Hepatocyte (in vitro differentiated cells): ENCODE results near the gene MARK3.

Experiments
- CTCF ChIP-seq: fragments of 200-600 bp; sonication (generic); IDR thresholded peaks from 2 replicates; pipeline ENCODE4 v1.5.1; 2016; ENCODE audit warnings: antibody characterized with exemption, mild to moderate bottlenecking; ENCODE audit not compliant: poor library complexity
- EZH2 ChIP-seq: fragments of 200-600 bp; sonication (generic); IDR thresholded peaks from 2 replicates; pipeline ENCODE4 v1.6.1; 2016; ENCODE audit warnings: antibody characterized with exemption, mild to moderate bottlenecking, borderline replicate concordance

- no peak for TF ChIP-seq CTCF
- TF ChIP-seq EZH2, result no peak
Measured at GRCh38 chr14:103489621-103490020, 104.4 kb downstream of the MARK3 start.
